K562 (cell line): ENCODE data around the gene NRXN2. TPM values are rescaled to one million over a fixed set of nuclear protein-coding genes. Genes with fewer than 3 reads are reported as not detected.
A peak's percentile ranks its signal among the peaks of the same experiment; 100 is the strongest.

Source experiments
- ATAC-seq: fragments of 200-7000 bp; cut with Tn5 transposase; 3 replicates; pipeline ENCODE4 v1.9.1; 2020; ENCODE audit warnings: moderate library complexity
- BruUV-seq: library from RNA; stranded (reverse); fragments of 400-500 nt; replicated peaks from 2 replicates; lab custom pipeline; 2021; lab: Mats Ljungman, UMichigan
- CTCF ChIA-PET: fragments of 300-600 bp; formaldehyde crosslinking; extraction: SDS; loops from one replicate; lab custom pipeline; 2021; ENCODE audit warnings: low intra/inter-chr PET ratio; lab: Yijun Ruan, JAX
- POLR2A ChIA-PET: fragments of 300-600, 350-650 bp; sonication (Branson Sonifier 250); formaldehyde crosslinking; extraction: SDS; loops from one replicate; lab custom pipeline; 2021; ENCODE audit warnings: antibody characterized with exemption, inconsistent platforms; lab: Yijun Ruan, JAX
- DNase-seq, 4 experiments: peaks; one replicate each; pipeline versions ENCODE4 v3.0.0 to v3.0.0-alpha.2; 2011 to 2018; ENCODE audit warnings: low spot score in 3 of 4, mixed read lengths in 3 of 4; ENCODE audit errors: extremely low read depth in 1 of 4
- FAIRE-seq: peaks from 2 replicates; lab custom pipeline; 2011; peaks lifted over from hg19 to GRCh38; lab: Jason Lieb, UNC
- H2AFZ ChIP-seq: 2 replicates; pipeline ENCODE4 v1.6.0; 2011; ENCODE audit warnings: low read depth, low read length, control low read depth, inconsistent platforms
- H3K27ac ChIP-seq: fragments of 200-600 bp; 3 replicates; pipeline ENCODE4 v1.8.0; 2011; ENCODE audit warnings: low read depth, mild to moderate bottlenecking, control low read depth, inconsistent platforms, low read length, moderate library complexity, mixed read lengths; ENCODE audit errors: extremely low read depth
- H3K27me3 ChIP-seq, 2 experiments: fragments of 300-600 bp in 1 of 2; 2 replicates in 1 of 2; 3 replicates in 1 of 2; pipeline versions ENCODE4 v1.6.0 to v1.8.0; 2011; ENCODE audit warnings: inconsistent platforms in 2 of 2, low read length in 2 of 2, mild to moderate bottlenecking in 1 of 2, mixed read lengths in 1 of 2, moderate library complexity in 1 of 2; ENCODE audit not compliant: control insufficient read depth in 2 of 2, insufficient read depth in 2 of 2
- H3K36me3 ChIP-seq: fragments of 300-600 bp; 3 replicates; pipeline ENCODE4 v1.8.0; 2011; ENCODE audit warnings: mild to moderate bottlenecking, low read length, inconsistent platforms; ENCODE audit not compliant: control insufficient read depth, insufficient read depth
- H3K4me1 ChIP-seq, 2 experiments: fragments of 200-600 bp in 1 of 2; replicated peaks in 1 of 2; 2 replicates in 1 of 2; 3 replicates in 1 of 2; pipeline versions ENCODE4 v1.5.1 to v1.8.0; 2011; ENCODE audit warnings: inconsistent platforms in 2 of 2, low read length in 2 of 2, mild to moderate bottlenecking in 1 of 2, mixed read lengths in 1 of 2, moderate library complexity in 1 of 2; ENCODE audit not compliant: control insufficient read depth in 2 of 2, insufficient read depth in 2 of 2
- H3K4me2 ChIP-seq: 2 replicates; pipeline ENCODE4 v1.6.1; 2011; ENCODE audit warnings: low read length, control low read depth, inconsistent platforms, mixed read lengths; ENCODE audit not compliant: insufficient read depth
- H3K4me3 ChIP-seq: fragments of 200-600 bp; sonication (generic), shearing (Covaris generic); 2 replicates; pipeline ENCODE4 v1.5.1; 2016; ENCODE audit warnings: control low read depth, inconsistent platforms
- H3K79me2 ChIP-seq: fragments of 200-600 bp; 3 replicates; pipeline ENCODE4 v1.8.0; 2011; ENCODE audit warnings: low read length, inconsistent platforms; ENCODE audit not compliant: control insufficient read depth, insufficient read depth
- H3K9ac ChIP-seq, 2 experiments: 2 replicates each; pipeline versions ENCODE4 v1.6.0 to v1.6.1; 2011; ENCODE audit warnings: low read depth in 2 of 2, low read length in 2 of 2, control low read depth in 1 of 2, inconsistent platforms in 1 of 2, mild to moderate bottlenecking in 1 of 2, mixed read lengths in 1 of 2; ENCODE audit not compliant: insufficient read depth in 1 of 2
- H3K9me1 ChIP-seq: one replicate; pipeline ENCODE4 v1.6.0; 2011; ENCODE audit warnings: inconsistent platforms, mild to moderate bottlenecking, low read length, moderate library complexity; ENCODE audit not compliant: control insufficient read depth, insufficient read depth
- H3K9me3 ChIP-seq: replicated peaks from 2 replicates; pipeline ENCODE4 v1.5.1; 2011; ENCODE audit warnings: low read depth, low read length, inconsistent platforms; ENCODE audit not compliant: control insufficient read depth, insufficient read depth
- H4K20me1 ChIP-seq: replicated peaks from 2 replicates; pipeline ENCODE4 v1.6.1; 2011; ENCODE audit warnings: low read length, inconsistent platforms, mixed read lengths; ENCODE audit not compliant: control insufficient read depth, insufficient read depth
- ETV1 ChIP-seq: fragments of 450-650 bp; conservative IDR thresholded peaks from 2 replicates; pipeline ENCODE4 v1.6.1; 2016; ENCODE audit warnings: missing genetic modification characterization, control low read depth, low read depth, missing compliant biosample characterization
- EZH2 ChIP-seq: IDR thresholded peaks from 2 replicates; pipeline ENCODE4 v1.6.1; 2012; ENCODE audit warnings: low read depth, mild to moderate bottlenecking, inconsistent platforms, low read length, borderline replicate concordance
- FIP1L1 ChIP-seq: fragments of 200-400 bp; formaldehyde crosslinking; IDR thresholded peaks from 2 replicates; pipeline ENCODE4 v1.6.1; 2018; ENCODE audit warnings: mild to moderate bottlenecking, low read depth, low read length; ENCODE audit not compliant: poor library complexity, severe bottlenecking
- FOXO4 ChIP-seq: fragments of 450-650 bp; formaldehyde crosslinking; IDR thresholded peaks from 2 replicates; pipeline ENCODE4 v1.4.0; 2020; ENCODE audit warnings: mild to moderate bottlenecking, moderate library complexity
- HNRNPLL ChIP-seq: fragments of 200-400 bp; formaldehyde crosslinking; IDR thresholded peaks from 2 replicates; pipeline ENCODE4 v1.6.1; 2017; ENCODE audit warnings: low read length, low read depth, mild to moderate bottlenecking; ENCODE audit not compliant: poor library complexity, severe bottlenecking
- MLLT1 ChIP-seq, 2 experiments: fragments of 450-650 bp; IDR thresholded peaks; 2 replicates each; pipeline ENCODE4 v1.6.1; 2016
- MTA2 ChIP-seq: fragments of 450-650 bp; IDR thresholded peaks from 2 replicates; pipeline ENCODE4 v1.6.1; 2016; ENCODE audit warnings: low read depth
- NCOA1 ChIP-seq: fragments of 450-650 bp; IDR thresholded peaks from 2 replicates; pipeline ENCODE4 v1.6.1; 2016; ENCODE audit warnings: low read depth
- POLR2G ChIP-seq: fragments of 200-400 bp; formaldehyde crosslinking; IDR thresholded peaks from 2 replicates; pipeline ENCODE4 v1.6.1; 2017; ENCODE audit warnings: low read depth, mild to moderate bottlenecking, antibody characterized with exemption, low read length, moderate library complexity
- RBM22 ChIP-seq: fragments of 200-400 bp; formaldehyde crosslinking; IDR thresholded peaks from 2 replicates; pipeline ENCODE4 v1.6.1; 2018; ENCODE audit warnings: low read length, low read depth; ENCODE audit not compliant: poor library complexity, severe bottlenecking
- SRSF7 ChIP-seq: fragments of 200-400 bp; formaldehyde crosslinking; optimal IDR thresholded peaks from 2 replicates; pipeline ENCODE3; 2017; ENCODE audit warnings: mild to moderate bottlenecking, low read depth, low read length
- ZNF324 ChIP-seq: fragments of 250-450 bp; sonication (Bioruptor Pico); IDR thresholded peaks from 2 replicates; pipeline ENCODE4 v1.4.0; 2020; ENCODE audit warnings: mild to moderate bottlenecking
- ZNF444 ChIP-seq: fragments of 250-450 bp; sonication (Bioruptor Pico); IDR thresholded peaks from 2 replicates; pipeline ENCODE4 v1.4.0; 2020; ENCODE audit warnings: mild to moderate bottlenecking, moderate library complexity
- WGBS: fragments of 100-300 bp; shearing (Covaris generic); methylation state at CpG from one replicate; pipeline ENCODE4 v1.1.6; 2016; ENCODE audit warnings: low coverage, mixed read lengths; ENCODE audit not compliant: insufficient coverage; ENCODE audit errors: missing lambda C conversion rate; 5-methylcytosine and 5-hydroxymethylcytosine counted together
- in situ Hi-C: fragments of 300-500 bp; cut with MboI; formaldehyde crosslinking; loops from 4 replicates; pipeline ENCODE4 v1.15.0; 2018; ENCODE audit warnings: inconsistent platforms, mixed read lengths
- intact Hi-C: fragments of 100-400 bp; cut with micrococcal nuclease; formaldehyde crosslinking; loops from 2 replicates; pipeline ENCODE4 v1.14.2; 2022
- polyA plus RNA-seq, 8 experiments: library from polyadenylated mRNA; depleted of rRNA in 4 of 8; stranded (reverse) in 5 of 8; unstranded in 3 of 8; fragments of >200 nt; fragmentation: Nextera tagmentation in 2 of 8; fragmentation: Illumina TruSeq in 1 of 8; extraction: Ambion mirVana in 2 of 8; extraction: Trizol in 1 of 8; gene quantifications; 2 replicates each; pipeline versions ENCODE4 v1.2.1 to v1.2.3, GENCODE V29; 2011 to 2014; ENCODE audit warnings: inconsistent platforms in 1 of 8, missing spikeins in 1 of 8
- total RNA-seq, 7 experiments: library from RNA; depleted of rRNA in 6 of 7; stranded (reverse); fragments of >200 nt in 6 of 7; fragmentation: Illumina TruSeq in 2 of 7; extraction: Trizol in 2 of 7; gene quantifications; 2 replicates each; pipeline versions ENCODE4 v1.2.1 to v1.2.3, GENCODE V29; 2011 to 2021; ENCODE audit warnings: low replicate concordance in 1 of 7
- TF ChIP-seq, protein P1 (sequence below), 2 experiments: IDR thresholded peaks; 2 replicates each; pipeline ENCODE4 v1.6.1; 2011; ENCODE audit warnings: borderline replicate concordance in 1 of 2, control low read depth in 1 of 2, low read depth in 1 of 2, low read length in 1 of 2, mild to moderate bottlenecking in 1 of 2, mixed read lengths in 1 of 2, moderate library complexity in 1 of 2; ENCODE audit not compliant: insufficient read depth in 1 of 2, insufficient read length in 1 of 2, poor library complexity in 1 of 2, severe bottlenecking in 1 of 2; ENCODE audit errors: extremely low read depth in 1 of 2
- TF ChIP-seq, protein P2 (sequence below): sonication (generic); formaldehyde crosslinking; IDR thresholded peaks from 2 replicates; pipeline ENCODE4 v1.8.1; 2023; ENCODE audit warnings: mild to moderate bottlenecking, missing genetic modification reagents

Gene NRXN2
- total and polyA plus RNA-seq, 9 of the 15 experiments (the other 6 are each of a cell fraction or from before 2014, with no cell fraction given): 0.07 to 0.47 (median 0.15) TPM; not detected in 4

GRCh38 chr11:64765291-64765850 lies 42.4 kb upstream of the NRXN2 start:
- no peak overlapping the region for H2AFZ ChIP-seq
- H3K4me1 ChIP-seq: peaks cover 13 to 47% of the 10 kb centered on the region in 2 experiments
- peaks cover 10% of the 10 kb centered on the region for H3K9me1 ChIP-seq
- H3K36me3 ChIP-seq: peaks cover 84% of the 10 kb centered on the region
- no peak overlapping the region for H3K27ac ChIP-seq
- H3K9me3 ChIP-seq: no peaks in the 10 kb centered on the region
- no peak for ATAC-seq
- H3K79me2 ChIP-seq: peaks cover 32% of the 10 kb centered on the region
- peak overlapping the region in 1 of 2 experiments; percentile 14; a peak in 1 of 4 replicates for H3K9ac ChIP-seq
- no peak for FAIRE-seq
- peaks cover 55% of the 10 kb centered on the region for H4K20me1 ChIP-seq
- intact Hi-C loops (no loop called here), in situ Hi-C loops (no loop called here)
- 95% methylated on average over 28 of the region's 30 CpGs for WGBS
- no TSS peak for BruUV-seq
- H3K27me3 ChIP-seq: no peaks in the 10 kb centered on the region
- H3K4me2 ChIP-seq: no peak overlapping the region
- no peak overlapping the region for H3K4me3 ChIP-seq
- DNase-seq: no peak
- ChIA-PET CTCF (no interaction called here), POLR2A (interaction anchor here (1.0 to 7.9 kb wide), 3 partner anchors 8 to 18 kb away, joined by 4 to 168 read pairs (median 4); partner anchors contain the start of gene SF1)
- TF ChIP-seq ETV1 (tag) (no peak), SRSF7 (no peak), ZNF444 (CRISPR knock-in tag) (no peak), EZH2 (no peak), MTA2 (no peak), FOXO4 (CRISPR knock-in tag) (no peak), FIP1L1 (peak; percentile 7), RBM22 (peak; percentile 82), HNRNPLL (no peak), MLLT1 (IDR thresholded peaks at IDR 0.05) (peak in 1 of 2 experiments; percentile 62; a peak in 1 of 4 replicates), ZNF324 (CRISPR knock-in tag) (no peak), NCOA1 (no peak), POLR2G (peak; percentile 67)
- TF ChIP-seq, protein P1, sequence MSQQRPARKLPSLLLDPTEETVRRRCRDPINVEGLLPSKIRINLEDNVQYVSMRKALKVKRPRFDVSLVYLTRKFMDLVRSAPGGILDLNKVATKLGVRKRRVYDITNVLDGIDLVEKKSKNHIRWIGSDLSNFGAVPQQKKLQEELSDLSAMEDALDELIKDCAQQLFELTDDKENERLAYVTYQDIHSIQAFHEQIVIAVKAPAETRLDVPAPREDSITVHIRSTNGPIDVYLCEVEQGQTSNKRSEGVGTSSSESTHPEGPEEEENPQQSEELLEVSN (IDR thresholded peaks at IDR 0.05; ENCODE audit: borderline replicate concordance in 1 of 2, extremely low read depth in 1 of 2, insufficient read depth in 1 of 2, insufficient read length in 1 of 2, low read depth in 1 of 2, low read length in 1 of 2, poor library complexity in 1 of 2, severe bottlenecking in 1 of 2): no peak
- TF ChIP-seq, protein P2, sequence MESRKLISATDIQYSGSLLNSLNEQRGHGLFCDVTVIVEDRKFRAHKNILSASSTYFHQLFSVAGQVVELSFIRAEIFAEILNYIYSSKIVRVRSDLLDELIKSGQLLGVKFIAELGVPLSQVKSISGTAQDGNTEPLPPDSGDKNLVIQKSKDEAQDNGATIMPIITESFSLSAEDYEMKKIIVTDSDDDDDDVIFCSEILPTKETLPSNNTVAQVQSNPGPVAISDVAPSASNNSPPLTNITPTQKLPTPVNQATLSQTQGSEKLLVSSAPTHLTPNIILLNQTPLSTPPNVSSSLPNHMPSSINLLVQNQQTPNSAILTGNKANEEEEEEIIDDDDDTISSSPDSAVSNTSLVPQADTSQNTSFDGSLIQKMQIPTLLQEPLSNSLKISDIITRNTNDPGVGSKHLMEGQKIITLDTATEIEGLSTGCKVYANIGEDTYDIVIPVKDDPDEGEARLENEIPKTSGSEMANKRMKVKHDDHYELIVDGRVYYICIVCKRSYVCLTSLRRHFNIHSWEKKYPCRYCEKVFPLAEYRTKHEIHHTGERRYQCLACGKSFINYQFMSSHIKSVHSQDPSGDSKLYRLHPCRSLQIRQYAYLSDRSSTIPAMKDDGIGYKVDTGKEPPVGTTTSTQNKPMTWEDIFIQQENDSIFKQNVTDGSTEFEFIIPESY: peak; percentile 63; the same call in 1 of the 2 replicates
